ENCODE measurements around the gene CCDC107.
A peak's percentile ranks its signal among the peaks of the same experiment; 100 is the strongest.

The CCDC107 gene

GRCh38 chr9:35650341-35651158 is 7.5 kb upstream of the CCDC107 start, which contains the start of gene SIT1:
TSS of gene SIT1 (minus strand) at chr9:35650931. CDS start at chr9:35650853, 78 bp downstream.
- no peaks in the 10 kb centered on the region for H4K20me1 ChIP-seq
- H3K36me3 ChIP-seq: no peaks in the 10 kb centered on the region
- peaks cover 77% of the 10 kb centered on the region for H3K4me1 ChIP-seq
- H3K9me3 ChIP-seq: no peaks in the 10 kb centered on the region
- no peak for TF ChIP-seq Cebpa-rat (IDR thresholded peaks at IDR 0.05)
- H3K9ac ChIP-seq: peak within 1 kb of the TSS; percentile 81
- peak within 1 kb of the TSS; percentile 68 for H3K4me3 ChIP-seq
- no peaks in the 10 kb centered on the region for H3K27me3 ChIP-seq
- peak within 1 kb of the TSS; percentile 98 for H3K4me2 ChIP-seq
- peak within 1 kb of the TSS; percentile 85 for H3K27ac ChIP-seq

GRCh38 chr9:35651956-35652828 is 5.9 kb upstream of the CCDC107 start:
- Histone ChIP-seq H3K4me3 (no peak overlapping the region), H3K36me3 (no peaks in the 10 kb centered on the region), H3K27ac (no peak overlapping the region; the same call in 1 of the 2 replicates), H3K9me3 (no peaks in the 10 kb centered on the region), H4K20me1 (no peaks in the 10 kb centered on the region), H3K27me3 (no peaks in the 10 kb centered on the region), H3K4me2 (peak overlapping the region; percentile 98), H3K4me1 (peaks cover 81% of the 10 kb centered on the region), H3K9ac (no peak overlapping the region)
- TF ChIP-seq Cebpa-rat (IDR thresholded peaks at IDR 0.05): no peak

- no peaks in the 10 kb centered on the region for H3K27me3 ChIP-seq
- no peak overlapping the region for H3K4me2 ChIP-seq
- no peak overlapping the region for H3K27ac ChIP-seq
- no peaks in the 10 kb centered on the region for H4K20me1 ChIP-seq
- no peaks in the 10 kb centered on the region for H3K36me3 ChIP-seq
- H3K9ac ChIP-seq: no peak overlapping the region
- no peak overlapping the region for H3K4me3 ChIP-seq
- TF ChIP-seq Cebpa-rat (IDR thresholded peaks at IDR 0.05): no peak
- H3K4me1 ChIP-seq: peaks cover 79% of the 10 kb centered on the region
- H3K9me3 ChIP-seq: no peaks in the 10 kb centered on the region
Measured at GRCh38 chr9:35652829-35653209, 5.3 kb upstream of the CCDC107 start.

- H3K4me1 ChIP-seq: peaks cover 71% of the 10 kb centered on the region
- H3K4me2 ChIP-seq: no peak overlapping the region
- no peaks in the 10 kb centered on the region for H3K27me3 ChIP-seq
- H3K4me3 ChIP-seq: no peak overlapping the region
- no peak overlapping the region for H3K27ac ChIP-seq
- no peaks in the 10 kb centered on the region for H3K36me3 ChIP-seq
- no peak overlapping the region for H3K9ac ChIP-seq
- H3K9me3 ChIP-seq: no peaks in the 10 kb centered on the region
- no peak for TF ChIP-seq Cebpa-rat (IDR thresholded peaks at IDR 0.05)
- no peaks in the 10 kb centered on the region for H4K20me1 ChIP-seq
Measured at GRCh38 chr9:35653611-35654010, 4.5 kb upstream of the CCDC107 start.

- H4K20me1 ChIP-seq: no peaks in the 10 kb centered on the region
- TF ChIP-seq Cebpa-rat (IDR thresholded peaks at IDR 0.05): no peak
- H3K4me3 ChIP-seq: no peak overlapping the region
- H3K27ac ChIP-seq: no peak overlapping the region
- H3K36me3 ChIP-seq: peaks cover 11% of the 10 kb centered on the region
- peak overlapping the region; percentile 94; the same call in 1 of the 2 replicates for H3K4me2 ChIP-seq
- H3K4me1 ChIP-seq: peaks cover 71% of the 10 kb centered on the region
- H3K9me3 ChIP-seq: no peaks in the 10 kb centered on the region
- no peak overlapping the region for H3K9ac ChIP-seq
- H3K27me3 ChIP-seq: no peaks in the 10 kb centered on the region
Measured at GRCh38 chr9:35656348-35656747, 1.7 kb upstream of the CCDC107 start.

GRCh38 chr9:35656831-35657545 is 1.1 kb upstream of the CCDC107 start:
- H3K4me2 ChIP-seq: peak overlapping the region; percentile 94
- peak overlapping the region; percentile 98 for H3K27ac ChIP-seq
- H3K36me3 ChIP-seq: peaks cover 11% of the 10 kb centered on the region
- no peak for TF ChIP-seq Cebpa-rat (IDR thresholded peaks at IDR 0.05)
- H3K9ac ChIP-seq: peak overlapping the region; percentile 92; the same call in 1 of the 2 replicates
- no peaks in the 10 kb centered on the region for H4K20me1 ChIP-seq
- H3K9me3 ChIP-seq: no peaks in the 10 kb centered on the region
- H3K4me3 ChIP-seq: peak overlapping the region; percentile 75
- H3K4me1 ChIP-seq: peaks cover 71% of the 10 kb centered on the region
- H3K27me3 ChIP-seq: no peaks in the 10 kb centered on the region

GRCh38 chr9:35657546-35658136 is 451 bp upstream of the CCDC107 start, which contains the start of gene RMRP:
TSS of gene RMRP (minus strand) at chr9:35658019.
- peak within 1 kb of the TSS; percentile 98 for H3K27ac ChIP-seq
- H3K4me3 ChIP-seq: peak within 1 kb of the TSS; percentile 75
- peak within 1 kb of the TSS; percentile 94 for H3K4me2 ChIP-seq
- H4K20me1 ChIP-seq: no peaks in the 10 kb centered on the region
- H3K9ac ChIP-seq: peak within 1 kb of the TSS; percentile 92
- no peaks in the 10 kb centered on the region for H3K27me3 ChIP-seq
- no peaks in the 10 kb centered on the region for H3K9me3 ChIP-seq
- H3K36me3 ChIP-seq: peaks cover 11% of the 10 kb centered on the region
- H3K4me1 ChIP-seq: peaks cover 71% of the 10 kb centered on the region
- no peak for TF ChIP-seq Cebpa-rat (IDR thresholded peaks at IDR 0.05)

- Histone ChIP-seq H3K27me3 (no peaks in the 10 kb centered on the region), H3K9me3 (no peaks in the 10 kb centered on the region), H4K20me1 (no peaks in the 10 kb centered on the region), H3K4me1 (peaks cover 79% of the 10 kb centered on the region), H3K36me3 (peaks cover 11% of the 10 kb centered on the region), H3K4me2 (peak overlapping the region; percentile 94), H3K4me3 (peak overlapping the region; percentile 75), H3K27ac (peak overlapping the region; percentile 98), H3K9ac (peak overlapping the region; percentile 92)
- no peak for TF ChIP-seq Cebpa-rat (IDR thresholded peaks at IDR 0.05)
Measured at GRCh38 chr9:35658968-35659220, 802 bp downstream of the CCDC107 start.

- Histone ChIP-seq H3K27ac (peak overlapping the region; percentile 98; the same call in 1 of the 2 replicates), H4K20me1 (no peaks in the 10 kb centered on the region), H3K9me3 (no peaks in the 10 kb centered on the region), H3K9ac (peak overlapping the region; percentile 92), H3K36me3 (peaks cover 11% of the 10 kb centered on the region), H3K4me1 (peaks cover 79% of the 10 kb centered on the region), H3K4me3 (peak overlapping the region; percentile 75), H3K27me3 (no peaks in the 10 kb centered on the region), H3K4me2 (peak overlapping the region; percentile 94)
- TF ChIP-seq Cebpa-rat (IDR thresholded peaks at IDR 0.05): no peak
Measured at GRCh38 chr9:35659340-35659739, 1.2 kb downstream of the CCDC107 start.

All from BLaER1 (cell line).